ENCODE results near the gene C4orf17. TPM values are rescaled to one million over a fixed set of nuclear protein-coding genes. Genes with fewer than 3 reads are reported as not detected.

C4orf17 gene
- total RNA-seq, 2 experiments from 2014 or later = not detected

GRCh38 chr4:99462875-99463464 lies 47.9 kb upstream of the C4orf17 start:
- ChIA-PET CTCF (ENCODE audit: unreplicated experiment) (no interaction called here), POLR2A (interaction anchor here (0.7 kb wide), 3 partner anchors 25 to 773 kb away, joined by 3 read pairs; no protein-coding TSS in a partner anchor)
- Histone ChIP-seq H3K9me3 (ENCODE audit: low read length) (no peaks in the 10 kb centered on the region), H3K36me3 (ENCODE audit: insufficient read depth, low read length) (no peaks in the 10 kb centered on the region), H4K20me1 (ENCODE audit: insufficient read depth, low read length) (no peaks in the 10 kb centered on the region), H3K9me2 (ENCODE audit: insufficient read depth, low read length) (no peaks in the 10 kb centered on the region), H2AFZ (ENCODE audit: low read length) (no peak overlapping the region), H3K4me1 (ENCODE audit: insufficient read depth, low read length, poor library complexity, severe bottlenecking) (no peaks in the 10 kb centered on the region), H3K4me2 (ENCODE audit: low read length) (no peak overlapping the region), H3K4me3 (ENCODE audit: low read depth, low read length, poor library complexity, severe bottlenecking) (no peak overlapping the region), H3K27ac (ENCODE audit: low read depth, low read length, poor library complexity, severe bottlenecking) (no peak overlapping the region), H3K79me2 (ENCODE audit: insufficient read depth, low read depth, low read length) (no peaks in the 10 kb centered on the region)
- peak; percentile 61 for DNase-seq (ENCODE audit: low spot score)
- no TSS peak for BruUV-seq (replicated peaks)
- intact Hi-C loops (cut with micrococcal nuclease; ENCODE audit: unreplicated experiment) = loop anchor here (1.0 to 10.0 kb wide), 3 partner anchors 342 to 471 kb away; no protein-coding TSS in a partner anchor
- TF ChIP-seq, protein P1, sequence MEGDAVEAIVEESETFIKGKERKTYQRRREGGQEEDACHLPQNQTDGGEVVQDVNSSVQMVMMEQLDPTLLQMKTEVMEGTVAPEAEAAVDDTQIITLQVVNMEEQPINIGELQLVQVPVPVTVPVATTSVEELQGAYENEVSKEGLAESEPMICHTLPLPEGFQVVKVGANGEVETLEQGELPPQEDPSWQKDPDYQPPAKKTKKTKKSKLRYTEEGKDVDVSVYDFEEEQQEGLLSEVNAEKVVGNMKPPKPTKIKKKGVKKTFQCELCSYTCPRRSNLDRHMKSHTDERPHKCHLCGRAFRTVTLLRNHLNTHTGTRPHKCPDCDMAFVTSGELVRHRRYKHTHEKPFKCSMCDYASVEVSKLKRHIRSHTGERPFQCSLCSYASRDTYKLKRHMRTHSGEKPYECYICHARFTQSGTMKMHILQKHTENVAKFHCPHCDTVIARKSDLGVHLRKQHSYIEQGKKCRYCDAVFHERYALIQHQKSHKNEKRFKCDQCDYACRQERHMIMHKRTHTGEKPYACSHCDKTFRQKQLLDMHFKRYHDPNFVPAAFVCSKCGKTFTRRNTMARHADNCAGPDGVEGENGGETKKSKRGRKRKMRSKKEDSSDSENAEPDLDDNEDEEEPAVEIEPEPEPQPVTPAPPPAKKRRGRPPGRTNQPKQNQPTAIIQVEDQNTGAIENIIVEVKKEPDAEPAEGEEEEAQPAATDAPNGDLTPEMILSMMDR (conservative IDR thresholded peaks at IDR 0.05; ENCODE audit: low read length) = peak; percentile 90
- TF ChIP-seq EZH2phosphoT487 (IDR thresholded peaks at IDR 0.05; ENCODE audit: borderline replicate concordance, low read depth, low read length) = no peak

- Histone ChIP-seq H3K9me3 (ENCODE audit: low read length) (no peaks in the 10 kb centered on the region), H3K4me1 (ENCODE audit: insufficient read depth, low read length, poor library complexity, severe bottlenecking) (no peaks in the 10 kb centered on the region), H3K36me3 (ENCODE audit: insufficient read depth, low read length) (no peaks in the 10 kb centered on the region), H3K9me2 (ENCODE audit: insufficient read depth, low read length) (no peaks in the 10 kb centered on the region), H3K27ac (ENCODE audit: low read depth, low read length, poor library complexity, severe bottlenecking) (no peak overlapping the region), H2AFZ (ENCODE audit: low read length) (no peak overlapping the region), H3K4me3 (ENCODE audit: low read depth, low read length, poor library complexity, severe bottlenecking) (no peak overlapping the region), H3K79me2 (ENCODE audit: insufficient read depth, low read depth, low read length) (no peaks in the 10 kb centered on the region), H3K4me2 (ENCODE audit: low read length) (no peak overlapping the region), H4K20me1 (ENCODE audit: insufficient read depth, low read length) (no peaks in the 10 kb centered on the region)
- CTCF ChIA-PET (ENCODE audit: unreplicated experiment) = no interaction called here
- intact Hi-C loops (cut with micrococcal nuclease; ENCODE audit: unreplicated experiment) = loop anchor here (1.0 to 10.0 kb wide), 3 partner anchors 341 to 471 kb away; no protein-coding TSS in a partner anchor
- DNase-seq (ENCODE audit: low spot score) = no peak
- no peak for TF ChIP-seq EZH2phosphoT487 (IDR thresholded peaks at IDR 0.05; ENCODE audit: borderline replicate concordance, low read depth, low read length)
- TF ChIP-seq, protein P1 (conservative IDR thresholded peaks at IDR 0.05; ENCODE audit: low read length) = no peak
- POLR2A ChIA-PET = interaction anchor here (0.7 to 1.1 kb wide), 2 partner anchors 12 to 772 kb away, joined by 3 read pairs; no protein-coding TSS in a partner anchor
- BruUV-seq (replicated peaks) = no TSS peak
Measured at GRCh38 chr4:99463566-99463965, 47.3 kb upstream of the C4orf17 start.

DNA sequence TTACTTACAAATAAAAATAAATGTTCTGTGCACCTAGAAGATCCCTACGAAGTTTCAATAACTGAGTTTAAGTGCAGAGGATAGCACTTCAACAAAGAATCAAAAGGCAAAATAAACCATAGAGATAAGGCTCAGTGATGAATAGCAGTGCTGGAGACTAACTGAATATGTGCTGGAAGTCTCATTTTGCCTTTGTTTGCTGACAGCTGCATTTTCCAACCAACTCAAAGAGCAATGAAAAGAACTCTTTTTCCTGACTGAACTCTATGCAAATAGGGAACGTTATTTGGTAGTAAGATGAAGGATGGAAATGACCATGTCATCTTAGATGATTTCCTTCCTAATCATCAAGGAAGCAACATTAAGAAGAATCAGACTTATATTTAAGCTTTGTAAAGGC lies 42.9 kb upstream of the C4orf17 start:
- no TSS peak for BruUV-seq (replicated peaks)
- DNase-seq (ENCODE audit: low spot score) = no peak
- no peaks in the 10 kb centered on the region for H3K36me3 ChIP-seq (ENCODE audit: insufficient read depth, low read length)
- POLR2A ChIA-PET = interaction anchor here (0.6 kb wide), 1 partner anchor 189 kb away, joined by 3 read pairs; no protein-coding TSS in a partner anchor
- no peaks in the 10 kb centered on the region for H3K9me3 ChIP-seq (ENCODE audit: low read length)
- no peak overlapping the region for H3K4me2 ChIP-seq (ENCODE audit: low read length)
- no peaks in the 10 kb centered on the region for H3K79me2 ChIP-seq (ENCODE audit: insufficient read depth, low read depth, low read length)
- no peaks in the 10 kb centered on the region for H4K20me1 ChIP-seq (ENCODE audit: insufficient read depth, low read length)
- H3K4me1 ChIP-seq (ENCODE audit: insufficient read depth, low read length, poor library complexity, severe bottlenecking) = no peaks in the 10 kb centered on the region
- no peak overlapping the region for H3K4me3 ChIP-seq (ENCODE audit: low read depth, low read length, poor library complexity, severe bottlenecking)
- no peak for TF ChIP-seq EZH2phosphoT487 (IDR thresholded peaks at IDR 0.05; ENCODE audit: borderline replicate concordance, low read depth, low read length)
- TF ChIP-seq, protein P1 (conservative IDR thresholded peaks at IDR 0.05; ENCODE audit: low read length) = no peak
- no peaks in the 10 kb centered on the region for H3K9me2 ChIP-seq (ENCODE audit: insufficient read depth, low read length)
- no peak overlapping the region for H3K27ac ChIP-seq (ENCODE audit: low read depth, low read length, poor library complexity, severe bottlenecking)
- intact Hi-C loops (cut with micrococcal nuclease; ENCODE audit: unreplicated experiment) = loop anchor here (10.0 kb wide), 1 partner anchor 337 kb away; no protein-coding TSS in a partner anchor
- H2AFZ ChIP-seq (ENCODE audit: low read length) = no peak overlapping the region
- CTCF ChIA-PET (ENCODE audit: unreplicated experiment) = no interaction called here
